Fibroblast of skin of right biceps (primary cell): ENCODE data around the gene PIGW.

ENCODE experiments used
- DNase-seq: peaks from one replicate; pipeline ENCODE4 v3.0.0-alpha.2; 2013

PIGW gene, protein sequence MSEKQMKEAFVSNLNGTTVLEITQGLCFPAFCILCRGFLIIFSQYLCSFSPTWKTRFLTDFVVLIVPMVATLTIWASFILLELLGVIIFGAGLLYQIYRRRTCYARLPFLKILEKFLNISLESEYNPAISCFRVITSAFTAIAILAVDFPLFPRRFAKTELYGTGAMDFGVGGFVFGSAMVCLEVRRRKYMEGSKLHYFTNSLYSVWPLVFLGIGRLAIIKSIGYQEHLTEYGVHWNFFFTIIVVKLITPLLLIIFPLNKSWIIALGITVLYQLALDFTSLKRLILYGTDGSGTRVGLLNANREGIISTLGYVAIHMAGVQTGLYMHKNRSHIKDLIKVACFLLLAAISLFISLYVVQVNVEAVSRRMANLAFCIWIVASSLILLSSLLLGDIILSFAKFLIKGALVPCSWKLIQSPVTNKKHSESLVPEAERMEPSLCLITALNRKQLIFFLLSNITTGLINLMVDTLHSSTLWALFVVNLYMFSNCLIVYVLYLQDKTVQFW

DNA sequence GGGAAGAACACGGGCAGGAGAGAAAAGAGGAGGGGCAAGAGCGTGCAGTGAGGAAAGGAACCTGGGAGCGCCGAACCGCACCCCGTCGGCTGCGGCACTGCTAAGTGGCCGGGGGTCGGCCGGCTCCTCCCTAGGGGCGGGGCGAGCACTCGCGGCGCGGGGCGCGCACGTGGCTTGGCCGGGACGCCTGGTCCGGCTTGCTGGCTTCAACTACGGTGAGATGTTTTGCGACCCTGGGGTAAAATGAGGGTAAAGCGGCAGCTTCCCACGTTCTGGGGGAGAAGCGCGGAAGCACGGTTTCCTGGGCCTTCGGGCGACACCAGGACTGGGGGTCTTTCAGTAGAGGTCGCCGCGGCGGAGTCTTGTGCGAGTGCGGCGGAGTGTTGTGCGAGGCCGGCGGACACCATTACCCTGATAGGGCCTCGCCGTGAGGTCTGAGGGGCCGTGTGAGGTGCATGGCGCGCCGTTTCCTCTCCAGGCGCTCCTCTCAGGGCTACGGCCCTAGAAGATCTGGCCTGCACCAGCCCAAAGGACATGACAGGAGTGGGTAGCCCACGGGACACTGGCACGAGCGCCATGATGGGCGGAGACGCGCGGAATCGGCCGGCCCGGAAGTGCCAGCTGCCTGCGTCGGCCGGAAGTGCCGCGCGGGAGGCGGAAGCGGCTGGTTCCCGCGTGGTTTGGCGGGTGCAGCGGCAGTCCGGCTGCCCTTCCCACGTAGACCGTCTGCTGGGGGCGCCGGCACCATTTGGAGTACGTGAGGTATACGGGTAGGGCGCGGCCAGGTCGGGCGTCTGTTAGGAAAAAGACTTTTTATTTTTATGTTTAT is at the start of gene PIGW, which contains the start of gene MYO19:
PIGW (plus strand) TSS at position 148 of the 829 bp plus-strand sequence. CDS start 2,115 bp downstream, outside the sequence.
MYO19 (minus strand) TSS at position 29 of the 829 bp plus-strand sequence. CDS start 2,330 bp downstream, outside the sequence.
- peak; percentile 91 for DNase-seq

DNA sequence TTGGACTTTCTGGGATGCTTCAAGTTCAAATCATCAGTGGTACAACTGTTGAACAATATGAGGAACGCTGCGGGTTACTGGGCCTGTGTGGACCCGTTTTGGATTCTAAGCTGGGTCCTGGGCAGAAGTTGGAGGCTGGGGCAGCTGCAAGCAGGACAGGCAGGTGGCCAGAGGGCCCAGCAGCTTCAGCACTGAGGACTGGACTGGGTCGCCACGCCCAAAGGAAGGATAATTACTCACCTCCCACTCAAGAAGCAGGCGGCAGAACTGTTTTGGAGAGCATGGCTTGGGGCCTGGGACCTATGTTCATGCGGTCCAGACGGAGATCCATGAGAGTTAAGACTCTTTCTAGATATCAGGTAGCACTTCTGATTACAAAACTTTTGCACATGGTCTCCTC is 49.8 kb upstream of the PIGW start:
- DNase-seq = no peak

DNA sequence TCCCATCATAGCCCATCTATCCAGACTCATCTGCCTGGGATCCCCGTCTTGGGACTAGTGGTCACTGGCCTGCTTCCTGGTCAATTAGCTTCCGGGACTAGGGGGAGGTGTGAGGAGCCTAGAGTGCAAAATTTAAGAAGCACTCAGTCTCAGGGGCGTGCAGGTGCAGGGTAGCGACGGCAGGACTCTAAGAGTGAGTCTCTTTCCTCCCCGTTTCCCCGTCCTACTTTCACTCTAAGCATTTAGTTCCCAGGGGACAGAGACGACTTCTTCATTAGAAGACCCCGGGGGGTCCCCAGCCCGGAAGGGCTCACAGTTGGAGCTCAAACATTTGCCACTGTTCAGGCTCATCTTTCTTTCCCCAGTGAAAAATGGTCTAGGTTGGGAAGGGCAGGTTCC is 49.0 kb upstream of the PIGW start:
- no peak for DNase-seq

DNA sequence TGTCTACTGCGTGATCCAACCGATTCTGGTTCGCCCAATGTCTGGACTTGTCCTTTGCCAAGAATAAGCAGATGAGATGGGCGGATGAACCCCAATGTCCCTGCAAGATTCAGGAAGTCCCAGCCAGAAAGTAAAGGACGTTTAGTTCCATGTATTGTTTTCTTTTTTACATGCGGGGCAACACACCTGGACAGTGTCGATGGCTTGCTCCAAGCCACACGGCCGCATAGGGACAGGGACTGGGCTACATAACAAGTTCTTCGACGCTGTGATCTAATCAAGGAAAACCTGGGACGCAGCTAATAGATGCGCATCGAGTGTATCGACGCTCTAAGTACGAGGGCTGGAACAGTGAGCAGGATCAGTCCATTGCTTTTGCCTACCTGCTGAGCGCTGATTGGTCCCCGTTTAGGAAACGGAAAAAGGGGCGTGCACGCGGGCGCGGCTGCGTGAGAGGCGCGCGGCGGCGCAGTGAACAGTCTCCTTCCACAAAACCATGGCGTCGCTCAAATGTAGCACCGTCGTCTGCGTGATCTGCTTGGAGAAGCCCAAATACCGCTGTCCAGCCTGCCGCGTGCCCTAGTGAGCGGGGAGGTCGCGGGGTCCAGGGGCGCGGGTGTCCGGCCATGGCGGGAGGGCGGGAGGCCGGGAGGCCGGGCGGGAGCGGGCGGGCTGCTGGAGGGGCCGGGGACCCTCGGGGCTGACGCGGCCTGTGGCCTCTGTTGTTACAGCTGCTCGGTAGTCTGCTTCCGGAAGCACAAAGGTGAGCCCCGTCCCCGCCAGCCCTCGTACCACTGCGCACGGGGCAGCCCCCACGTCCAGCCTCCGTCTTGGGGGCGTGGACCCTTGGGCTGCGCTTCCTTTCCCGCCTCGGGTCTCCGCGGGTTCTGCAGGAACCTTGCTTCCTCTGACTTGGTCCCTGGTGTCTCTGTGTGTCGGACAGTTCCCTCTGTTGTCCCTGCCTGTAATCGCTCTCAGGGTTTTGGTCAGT is 48.3 kb upstream of the PIGW start, which contains the start of gene ZNHIT3:
ZNHIT3 (plus strand) TSS at position 478 of the 991 bp plus-strand sequence; CDS start at position 497, 19 bp downstream.
- peak; percentile 93 for DNase-seq

DNA sequence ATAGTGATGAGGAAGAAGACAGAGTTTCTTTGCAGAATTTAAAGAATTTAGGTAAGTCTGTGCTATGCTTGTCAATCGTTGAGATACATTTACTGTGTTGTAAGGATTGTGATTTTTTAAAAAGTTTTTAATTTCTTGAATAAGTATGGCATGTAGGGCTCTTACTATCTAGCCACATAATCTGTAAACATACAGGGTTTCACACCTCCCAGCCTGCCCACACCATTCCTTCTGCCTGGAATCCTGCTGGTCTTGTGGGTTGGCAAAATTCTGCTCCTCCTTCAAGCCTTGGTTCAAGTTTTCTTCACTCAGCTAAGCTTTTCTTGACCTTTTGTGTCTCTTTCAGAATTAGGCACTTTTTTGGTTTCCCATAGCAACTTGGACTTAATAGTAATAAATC is 40.8 kb upstream of the PIGW start:
- no peak for DNase-seq

DNA sequence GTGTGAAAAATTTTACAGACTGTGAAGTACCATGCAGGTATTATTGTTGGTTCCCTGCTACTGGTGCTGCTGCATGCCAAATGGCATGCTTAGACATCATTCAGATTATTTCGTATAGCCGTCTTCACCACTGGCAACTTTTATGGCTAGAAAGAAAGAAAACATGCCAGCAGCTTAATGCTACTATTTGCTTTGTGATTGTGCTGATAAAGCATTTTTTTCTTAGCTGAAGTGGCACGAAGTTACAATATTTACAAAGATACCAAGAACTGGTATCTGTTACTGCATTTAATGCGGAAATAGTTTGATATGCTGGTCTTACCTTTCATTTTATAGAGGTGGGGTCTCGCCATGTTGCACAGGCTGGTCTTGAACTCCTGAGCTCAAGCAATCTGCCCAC is 40.1 kb upstream of the PIGW start:
- no peak for DNase-seq

DNA sequence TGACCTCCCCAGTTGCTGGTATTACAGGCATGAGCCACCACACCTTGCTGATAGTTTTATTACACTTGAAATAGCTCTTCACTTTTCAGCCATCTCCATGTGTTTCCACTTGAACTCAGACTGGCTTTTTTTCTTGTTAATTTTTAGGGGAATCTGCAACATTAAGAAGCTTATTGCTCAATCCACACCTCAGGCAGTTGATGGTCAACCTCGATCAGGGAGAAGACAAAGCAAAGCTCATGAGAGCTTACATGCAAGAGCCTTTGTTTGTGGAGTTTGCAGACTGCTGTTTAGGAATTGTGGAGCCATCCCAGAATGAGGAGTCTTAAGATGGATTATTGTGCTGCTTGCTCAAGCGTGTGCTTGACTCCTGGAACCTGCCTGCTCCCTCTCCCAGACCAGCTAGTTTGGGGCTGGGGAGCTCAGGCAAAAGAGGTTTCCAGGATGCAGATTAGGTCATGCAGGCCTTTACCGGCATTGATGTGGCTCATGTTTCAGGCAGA is 39.7 kb upstream of the PIGW start:
- no peak for DNase-seq

DNA sequence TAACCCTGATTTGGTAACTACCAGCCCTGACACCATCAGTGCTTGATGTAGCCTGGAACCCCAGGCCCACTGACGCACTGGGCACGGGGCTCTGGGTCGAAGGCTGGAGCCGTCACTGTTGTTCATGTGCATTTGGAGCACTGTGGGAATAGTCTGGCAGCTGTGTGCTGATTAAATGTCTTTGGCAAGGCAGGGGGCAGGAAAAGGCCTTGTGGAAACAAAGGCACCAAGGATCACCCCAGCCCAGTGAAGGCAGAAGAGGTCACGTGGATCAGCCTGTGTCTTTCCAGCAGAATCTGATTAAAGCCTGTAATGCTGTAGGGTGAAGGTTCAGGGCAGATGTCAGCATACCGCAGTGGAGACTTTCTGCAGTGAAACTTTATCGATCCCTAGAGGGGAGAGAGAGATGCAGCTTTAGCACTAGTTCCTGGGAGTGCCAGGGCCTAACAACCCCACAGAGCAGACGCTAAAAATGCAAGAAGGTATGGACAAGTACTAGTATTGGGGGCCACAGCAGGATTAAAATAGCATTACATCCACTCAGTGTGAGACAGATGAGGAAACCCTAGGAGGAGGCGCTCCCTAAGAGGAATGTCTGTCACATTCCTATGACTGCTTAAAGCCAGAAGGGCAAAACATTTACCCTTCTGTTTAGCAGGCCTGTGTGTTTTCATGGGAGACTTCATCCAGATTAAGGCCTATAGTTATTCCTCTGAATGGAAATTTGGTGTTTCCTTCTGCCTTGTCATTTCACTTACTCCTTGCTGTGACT is 38.6 kb upstream of the PIGW start:
- DNase-seq = no peak

DNA sequence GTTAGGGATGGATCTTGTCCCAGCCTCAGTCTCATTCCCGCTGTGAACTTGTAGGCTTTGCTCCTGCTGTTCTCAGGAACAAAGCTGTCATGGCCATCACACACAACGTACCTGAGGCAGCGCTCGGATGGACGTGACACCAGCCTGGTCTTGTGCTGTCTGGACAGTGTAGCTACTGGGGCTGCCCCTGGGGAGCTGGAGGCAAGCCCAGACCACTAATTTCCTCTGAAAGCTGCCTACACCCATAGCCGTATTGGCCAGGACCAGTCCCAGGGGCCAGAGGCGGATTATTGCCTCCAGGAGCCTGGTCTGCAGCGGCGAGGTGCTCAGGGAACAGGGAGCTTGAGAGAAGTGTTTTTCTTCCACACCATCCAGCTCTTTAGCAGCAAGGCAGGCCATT is 36.6 kb upstream of the PIGW start:
- no peak for DNase-seq

DNA sequence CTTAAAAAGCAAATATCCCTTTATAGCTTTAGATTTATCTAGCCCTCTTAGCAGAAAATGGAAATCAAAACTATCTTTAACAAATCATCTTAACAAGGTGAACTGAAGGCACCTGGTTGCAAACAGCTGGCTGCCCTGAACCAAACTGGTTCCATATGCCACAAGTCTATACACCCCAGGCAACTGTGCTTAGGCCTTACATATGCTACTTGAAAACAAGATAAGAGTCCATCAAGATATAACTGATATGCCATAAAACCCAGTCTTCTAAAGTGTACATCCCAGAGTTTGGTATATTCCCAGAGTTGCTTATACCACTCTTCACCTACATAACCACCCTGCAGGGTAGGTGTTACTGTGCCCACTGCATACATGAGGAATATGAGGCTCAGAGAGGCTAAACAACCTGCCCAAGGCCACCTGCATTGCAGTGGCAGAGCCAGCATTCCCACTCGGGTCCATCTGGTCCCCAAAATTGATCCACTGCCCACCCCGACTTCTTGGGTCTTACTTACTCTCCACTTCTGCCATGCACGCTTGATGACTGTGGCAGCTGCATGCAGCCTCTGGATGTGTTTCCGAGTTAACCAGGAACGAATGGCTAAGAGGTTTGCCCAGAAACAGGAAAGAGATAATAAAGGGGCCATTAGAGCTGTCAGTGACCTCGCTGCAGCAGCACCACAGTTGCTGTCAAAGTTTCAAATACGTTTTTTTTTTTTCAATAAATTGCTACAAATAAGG is 36.1 kb upstream of the PIGW start:
- DNase-seq = no peak

DNA sequence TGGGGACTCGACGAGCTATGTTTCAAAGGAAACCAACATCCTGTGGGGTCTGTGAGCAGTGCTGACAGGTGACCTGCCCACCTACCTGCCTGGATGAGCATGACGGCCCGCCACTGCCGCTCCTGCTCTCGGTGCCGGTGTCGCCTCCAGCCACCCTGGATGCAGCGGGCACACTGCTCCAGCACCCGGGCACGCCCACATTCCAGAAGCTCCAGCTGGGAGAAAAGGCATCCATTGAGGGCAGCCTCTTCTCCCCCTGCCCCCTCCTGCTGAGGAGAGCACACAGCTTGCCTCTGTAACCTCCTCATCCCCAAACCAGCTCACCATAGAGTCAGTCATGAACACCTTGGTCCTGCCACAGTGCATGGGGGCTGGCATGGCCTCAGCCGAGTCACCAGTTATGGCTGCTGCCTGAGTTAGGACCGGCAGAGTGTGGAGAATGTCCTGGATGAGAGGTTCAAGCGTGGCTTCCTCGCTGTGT is 34.0 kb upstream of the PIGW start:
- DNase-seq = no peak

DNA sequence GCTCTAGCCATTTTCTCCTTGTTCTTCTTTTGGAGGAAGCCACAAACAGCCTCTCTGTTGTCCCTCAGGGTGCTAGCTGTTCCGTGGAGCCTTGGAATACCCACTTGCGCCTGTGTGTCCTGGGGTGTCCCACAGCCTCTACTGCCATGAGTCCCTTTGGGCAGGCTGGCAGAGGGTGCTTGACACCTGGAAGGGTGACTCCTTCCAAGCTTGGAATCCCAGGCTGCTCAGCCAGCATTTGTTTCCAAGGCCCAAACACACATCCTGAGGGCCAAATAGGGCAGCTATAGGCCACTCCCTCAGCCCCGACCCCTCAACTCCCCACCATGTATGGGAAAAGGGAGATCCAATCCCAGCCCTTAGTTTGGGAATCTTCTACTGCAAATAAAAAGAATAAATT is 33.4 kb upstream of the PIGW start:
- DNase-seq = no peak

DNA sequence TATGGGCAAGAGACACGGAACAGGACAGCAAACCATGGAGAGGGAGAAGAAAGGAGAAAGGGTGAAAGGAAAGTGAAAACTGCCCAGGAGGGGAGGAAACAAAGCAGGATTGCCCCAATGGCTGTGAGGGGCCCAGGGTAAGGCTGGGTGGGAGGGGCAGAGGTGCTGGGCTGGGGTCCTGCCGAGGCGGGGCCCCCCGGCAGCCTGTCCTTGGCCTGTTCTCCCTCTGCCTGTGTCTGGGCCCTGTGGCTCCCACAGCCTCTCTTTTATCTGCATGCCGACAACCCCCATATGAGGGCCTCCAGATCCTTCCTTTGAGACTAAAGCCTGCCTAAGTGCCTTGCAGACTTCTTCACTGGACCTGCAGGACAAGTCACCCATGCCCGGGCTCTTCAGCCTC is 32.8 kb upstream of the PIGW start:
- DNase-seq = no peak

DNA sequence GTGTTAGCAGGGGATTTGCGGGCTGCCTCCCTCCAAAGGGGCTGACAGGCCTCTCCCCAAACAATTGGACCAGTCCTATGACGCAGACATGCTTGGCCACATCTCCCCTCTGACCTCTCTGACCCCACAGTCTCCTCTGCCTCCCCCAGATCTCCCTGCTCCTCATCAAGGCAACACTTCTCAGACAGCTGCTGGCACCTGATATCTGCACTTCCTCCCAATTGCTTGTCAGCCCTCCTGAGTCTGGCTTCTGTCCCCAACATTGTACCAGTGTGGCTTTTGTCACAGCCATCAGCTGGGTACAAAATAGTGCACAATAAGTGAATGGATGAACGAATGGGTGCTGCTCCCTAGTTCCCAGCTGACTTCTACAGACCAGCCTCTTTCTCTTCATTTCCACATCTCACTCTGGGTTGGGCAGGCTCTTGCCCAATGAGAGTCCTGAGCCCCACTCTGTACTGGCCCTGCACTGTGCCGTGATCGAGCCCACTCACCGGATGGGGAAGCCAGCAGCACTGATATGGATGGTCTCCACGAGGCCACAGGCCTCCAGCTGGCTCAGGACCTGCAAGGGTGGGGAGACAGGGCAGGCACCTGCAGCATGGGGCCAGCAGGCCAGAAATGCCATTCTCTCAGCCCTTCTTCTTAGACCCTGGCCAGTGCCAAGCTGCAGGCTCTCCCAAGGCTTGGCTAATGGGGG is 31.2 kb upstream of the PIGW start:
- no peak for DNase-seq

DNA sequence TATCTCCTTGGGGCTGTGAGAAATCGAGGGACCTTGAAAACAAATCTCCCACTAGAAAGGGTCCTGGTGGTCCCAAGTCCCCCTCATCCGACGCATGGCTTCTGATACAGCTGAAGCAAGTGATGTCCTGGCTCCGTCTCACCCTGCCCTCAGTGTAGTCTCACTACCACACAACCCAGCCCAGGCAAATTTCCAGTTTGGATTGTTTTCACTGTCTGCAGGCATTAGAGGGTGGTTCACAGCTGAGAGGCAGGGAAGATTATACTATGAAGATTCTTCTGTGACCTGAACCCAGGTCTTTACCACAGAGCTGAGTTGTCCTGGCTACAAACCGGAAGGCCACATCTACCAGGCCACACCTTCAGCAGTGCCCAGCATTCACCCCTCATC is 30.6 kb upstream of the PIGW start:
- DNase-seq = no peak

DNA sequence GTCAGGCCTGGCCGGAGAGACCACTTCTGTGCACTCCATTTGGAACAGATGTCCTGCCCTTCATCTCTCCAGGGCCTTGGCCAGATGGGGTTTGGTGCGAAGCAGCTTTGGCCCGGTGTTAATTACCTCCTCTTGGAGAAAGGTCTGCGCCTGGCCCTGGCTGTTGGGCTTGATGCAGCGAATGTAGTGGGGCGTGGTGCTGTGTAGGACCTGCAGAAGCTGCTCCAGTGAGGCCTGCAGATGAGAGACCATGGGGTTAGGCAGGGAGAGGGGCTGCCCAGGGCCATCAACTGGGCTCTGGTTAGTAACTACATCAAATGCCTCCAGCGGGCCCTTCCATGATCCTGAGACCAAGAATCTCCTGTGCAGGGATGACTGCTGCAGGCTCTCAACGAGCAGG is 29.6 kb upstream of the PIGW start:
- no peak for DNase-seq

DNA sequence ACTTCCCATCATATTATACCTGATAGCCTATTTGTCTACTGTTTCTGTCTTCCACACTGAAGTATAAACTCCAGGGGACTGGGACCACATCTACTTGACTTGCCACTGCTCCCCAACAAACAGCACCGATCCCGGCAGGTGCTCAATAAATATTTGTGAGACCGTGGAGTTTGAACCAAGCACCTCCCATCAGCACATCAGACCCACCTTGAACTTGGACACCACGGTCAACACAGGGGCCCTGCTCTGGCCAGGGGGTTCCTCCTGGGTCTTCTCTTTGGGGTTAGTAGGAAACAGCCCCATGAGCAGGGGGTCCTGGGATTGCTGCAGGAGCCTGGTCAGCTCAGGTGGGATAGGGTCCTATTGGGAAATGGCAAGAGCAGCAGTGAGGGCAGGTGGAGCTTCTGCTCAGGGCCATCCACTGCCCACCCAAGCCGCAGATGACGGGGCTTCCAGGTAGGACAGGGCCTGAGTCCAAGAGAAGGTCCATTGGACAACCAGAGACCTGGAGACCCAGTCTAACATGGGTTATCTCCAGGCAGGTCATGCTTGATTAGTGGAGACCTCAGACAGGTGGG is 28.4 kb upstream of the PIGW start:
- DNase-seq = no peak

DNA sequence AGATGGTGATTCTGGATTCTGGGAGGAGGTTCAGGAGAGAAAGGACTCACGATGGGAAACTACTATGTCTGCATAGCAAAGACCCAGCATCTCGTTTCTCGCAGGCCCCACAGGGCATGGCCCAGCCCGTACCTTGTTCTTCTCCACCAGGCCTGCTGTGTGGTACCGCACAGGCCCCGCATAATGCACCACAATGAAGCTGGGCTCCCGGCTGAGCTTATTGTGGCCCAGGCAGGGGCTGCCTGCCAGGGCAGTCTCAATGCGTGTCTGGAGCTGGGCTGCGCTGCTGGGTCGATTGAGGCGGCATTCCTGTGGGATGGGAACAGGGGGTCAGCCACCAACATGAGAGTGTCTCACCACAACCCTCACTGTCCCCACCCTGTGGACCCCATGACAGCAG is 28.0 kb upstream of the PIGW start:
- DNase-seq = no peak

DNA sequence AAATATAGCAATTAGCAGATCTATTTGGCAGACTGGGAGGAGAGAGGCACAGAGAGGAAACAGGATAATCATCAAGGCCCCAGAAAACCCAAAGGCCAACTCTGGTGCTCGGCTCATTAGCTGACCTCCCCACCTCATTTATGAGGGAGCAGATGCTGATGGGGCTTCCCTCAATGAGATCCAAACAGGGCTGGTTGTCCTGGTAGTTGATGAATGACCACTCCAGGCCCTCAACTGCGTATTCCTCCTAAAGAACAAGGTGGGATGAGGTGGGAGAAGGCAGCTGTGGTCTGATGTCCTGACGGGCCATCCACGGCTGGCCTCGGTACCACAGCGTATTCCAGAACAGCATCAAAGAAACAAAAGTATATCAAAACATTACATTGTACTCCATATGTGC is 27.5 kb upstream of the PIGW start:
- no peak for DNase-seq
